Effector CD4-positive, alpha-beta T cell (primary cell): ENCODE results near the gene INPP4A.
A peak's percentile ranks its signal among the peaks of the same experiment; 100 is the strongest.

ENCODE experiments used
- DNase-seq: peaks from one replicate; pipeline ENCODE4 v3.0.0-alpha.2; 2020

Gene INPP4A

DNA sequence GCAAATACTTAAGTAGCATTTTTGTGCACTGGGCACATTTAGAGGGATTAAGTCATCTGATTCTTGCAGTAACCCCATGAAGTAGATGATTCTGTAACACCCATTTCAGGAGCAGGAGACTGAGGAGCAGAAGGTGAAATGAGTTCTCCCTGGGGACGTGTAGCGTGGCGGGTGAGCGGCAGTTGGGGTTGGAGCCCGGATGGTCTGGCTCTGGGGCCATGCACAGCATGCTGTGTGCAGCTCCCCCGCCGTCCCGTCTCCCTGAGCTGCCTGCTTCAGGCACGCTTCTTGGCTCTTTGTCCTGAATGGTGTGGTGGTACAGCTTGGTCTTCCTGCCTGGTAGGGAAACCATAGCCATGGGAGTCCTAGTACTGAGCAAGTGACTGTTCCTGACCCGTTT lies 32.4 kb downstream of the INPP4A start:
- no peak for DNase-seq

DNA sequence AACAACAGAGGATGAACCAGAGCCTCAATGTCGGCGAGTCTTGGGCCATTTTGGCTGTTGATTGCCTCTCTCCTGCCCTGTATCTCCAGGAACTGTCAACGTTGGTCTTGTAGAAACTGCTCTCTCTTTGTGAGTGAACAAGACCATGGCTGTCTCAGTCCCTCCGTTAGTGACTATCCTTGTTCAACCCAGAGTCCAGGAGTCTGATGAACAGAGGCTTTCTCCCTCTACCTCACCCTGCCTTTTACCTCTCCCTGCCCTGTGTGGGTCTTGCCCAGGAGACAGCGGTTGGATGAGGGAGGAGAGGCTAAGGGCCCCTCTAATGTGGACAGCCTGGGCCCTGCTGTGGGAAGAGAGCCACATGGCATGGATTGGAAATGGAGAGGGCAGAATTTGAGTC lies 32.8 kb downstream of the INPP4A start:
- no peak for DNase-seq

DNA sequence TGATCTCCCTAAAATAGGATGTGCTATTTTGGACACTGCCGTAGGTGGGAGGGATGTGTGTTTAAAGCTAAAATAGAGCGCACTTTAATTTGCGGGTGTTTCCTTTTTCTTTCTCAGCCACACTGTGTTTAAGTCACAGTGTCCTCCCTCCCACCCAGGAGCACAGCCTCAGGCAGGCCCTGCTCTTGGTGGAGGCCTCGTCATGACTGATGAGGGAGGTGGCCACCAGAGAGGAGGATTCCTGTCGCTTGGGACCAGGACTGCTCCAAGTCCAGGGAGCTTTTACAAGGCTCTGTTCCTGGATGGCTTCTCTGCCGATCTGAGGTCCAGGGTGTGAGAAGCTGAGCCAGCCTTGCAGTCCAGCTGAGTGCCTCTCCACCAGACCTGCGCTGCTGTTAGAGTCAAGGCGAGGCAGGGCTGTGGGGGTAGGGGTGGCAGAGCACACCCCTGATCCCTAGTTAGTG lies 33.5 kb downstream of the INPP4A start:
- no peak for DNase-seq

DNA sequence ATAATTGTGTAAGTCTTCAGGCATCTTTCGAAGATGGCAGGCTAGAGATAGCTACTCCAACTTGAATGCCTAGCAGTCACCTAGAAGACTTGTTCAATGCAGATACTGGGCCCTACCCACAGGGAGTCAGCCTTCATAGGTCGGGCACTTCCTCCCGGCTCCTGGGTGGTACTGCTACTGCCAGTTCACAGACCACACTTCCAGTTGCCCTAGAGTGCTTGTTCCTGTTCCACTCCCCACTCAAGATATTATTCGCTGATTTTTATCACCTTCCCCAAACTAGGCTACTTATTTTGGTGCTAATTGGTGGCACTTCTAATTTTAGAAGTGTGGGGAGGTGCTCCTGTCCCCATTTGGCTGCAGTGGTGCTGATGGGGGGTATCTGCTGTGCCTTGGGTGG lies 34.2 kb downstream of the INPP4A start:
- no peak for DNase-seq

DNA sequence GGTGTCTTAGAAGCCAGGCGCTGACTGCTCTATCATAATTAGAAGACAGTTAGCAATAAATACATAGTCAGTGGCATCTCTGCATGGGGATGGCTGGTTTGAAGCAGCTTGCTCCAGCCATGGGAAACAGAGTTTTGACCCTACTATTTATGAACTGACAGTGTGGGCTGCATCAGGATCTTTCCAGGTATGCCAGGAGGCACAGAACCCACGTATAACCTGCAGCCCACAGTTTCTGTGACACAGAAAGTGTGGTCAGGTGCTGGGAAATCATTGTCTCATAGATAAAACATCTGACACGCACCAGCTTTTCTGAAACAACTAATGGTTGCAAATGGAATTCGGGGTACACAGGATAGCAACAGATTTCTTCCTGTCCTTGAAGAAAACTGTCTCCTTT lies 34.7 kb downstream of the INPP4A start:
- DNase-seq, result no peak

DNA sequence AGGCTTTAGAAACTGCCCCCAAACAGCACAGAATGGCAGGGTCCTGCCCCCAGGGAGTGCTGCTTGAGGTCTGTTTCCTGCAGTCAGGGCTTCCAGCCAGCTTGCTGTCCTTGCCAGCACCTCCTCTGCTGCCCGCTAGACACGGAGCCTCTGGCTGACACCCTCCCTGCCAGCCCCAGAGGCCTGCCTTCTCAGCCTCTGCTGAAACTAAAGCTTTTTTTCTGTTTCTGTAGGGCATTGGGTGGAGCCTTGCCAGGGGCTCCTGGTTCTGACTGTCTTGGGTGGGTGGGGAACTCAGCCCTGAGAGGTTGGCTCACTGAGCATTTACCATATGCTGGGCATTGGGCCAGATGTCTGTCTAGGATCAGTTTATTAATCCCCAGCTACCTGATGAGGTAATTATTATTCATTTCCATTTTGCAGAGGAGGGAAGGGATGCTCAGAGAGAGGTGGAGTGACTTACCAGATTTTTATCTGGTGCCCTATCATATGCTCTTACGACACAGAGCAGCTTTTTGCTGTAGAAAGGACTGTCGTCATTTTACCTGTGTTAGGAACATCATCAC lies 35.4 kb downstream of the INPP4A start:
- DNase-seq, result peak; percentile 37

DNA sequence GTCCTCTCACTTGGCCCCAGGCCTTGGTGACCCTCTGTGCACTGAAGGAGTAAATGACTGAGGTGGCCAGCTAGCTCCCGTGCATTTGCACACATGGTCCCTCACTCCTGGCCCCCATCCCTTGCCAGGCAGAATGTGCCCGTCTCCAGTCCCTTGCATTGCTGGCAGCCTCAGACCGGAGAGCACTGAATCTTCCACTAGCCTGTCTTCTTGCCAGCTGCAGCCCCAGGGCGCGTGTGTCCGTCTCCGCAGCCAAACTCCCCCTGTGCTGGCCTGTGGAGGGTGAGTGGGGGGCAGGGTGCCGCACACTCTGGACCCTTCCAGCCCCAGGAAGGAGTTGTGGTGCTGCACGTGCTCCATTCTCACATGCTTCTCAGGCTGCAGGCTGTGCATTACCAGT lies 35.9 kb downstream of the INPP4A start:
- DNase-seq, result no peak

DNA sequence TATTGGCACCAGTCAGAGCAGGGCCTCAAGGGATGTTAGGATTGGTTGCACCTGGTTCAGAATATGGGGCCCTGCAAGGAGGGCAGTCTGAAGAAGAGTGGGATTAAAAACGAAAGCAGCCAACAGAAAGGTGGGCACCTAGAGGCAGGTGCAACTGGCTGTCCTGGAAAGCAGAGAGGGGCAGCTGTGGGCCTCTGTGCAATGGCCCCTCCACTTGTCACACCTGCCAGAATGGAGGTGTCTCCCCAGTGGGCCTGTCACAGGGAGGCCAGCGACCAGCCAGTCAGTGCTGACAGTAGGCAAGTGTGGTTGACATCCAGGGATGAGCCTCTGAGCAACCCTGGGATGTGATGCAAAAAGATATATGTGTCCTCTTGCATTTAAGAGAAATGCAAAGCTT lies 37.7 kb downstream of the INPP4A start:
- no peak for DNase-seq

DNA sequence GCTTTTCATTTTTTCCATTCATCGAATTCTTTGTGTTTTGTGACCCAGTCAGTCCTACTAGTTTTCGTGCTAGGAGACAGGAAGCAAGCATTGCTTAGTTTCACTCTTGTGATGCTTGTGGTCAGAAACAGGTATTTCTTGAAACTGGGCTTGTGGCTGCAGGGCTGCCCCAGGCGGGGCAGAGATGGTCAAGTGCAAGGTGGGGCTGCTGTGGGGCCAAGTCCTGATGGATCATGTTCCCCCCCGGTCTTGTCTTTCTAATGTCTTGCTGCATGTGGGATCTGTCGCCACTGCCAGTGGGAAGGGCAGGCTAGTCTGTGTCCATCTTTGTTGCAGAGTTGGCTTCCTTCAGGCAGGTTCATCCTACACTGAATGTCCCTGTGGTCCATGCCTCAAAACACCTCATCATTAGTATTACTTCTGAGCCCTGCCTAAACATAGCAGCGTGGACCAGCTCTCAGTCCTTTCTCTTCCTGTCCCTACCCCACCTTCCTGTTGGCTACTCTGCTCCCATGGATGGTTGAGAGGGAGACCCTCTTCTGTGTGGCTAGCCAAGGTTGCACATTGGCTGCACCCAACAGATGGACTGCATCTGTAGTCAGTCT lies 38.7 kb downstream of the INPP4A start:
- DNase-seq, result no peak

DNA sequence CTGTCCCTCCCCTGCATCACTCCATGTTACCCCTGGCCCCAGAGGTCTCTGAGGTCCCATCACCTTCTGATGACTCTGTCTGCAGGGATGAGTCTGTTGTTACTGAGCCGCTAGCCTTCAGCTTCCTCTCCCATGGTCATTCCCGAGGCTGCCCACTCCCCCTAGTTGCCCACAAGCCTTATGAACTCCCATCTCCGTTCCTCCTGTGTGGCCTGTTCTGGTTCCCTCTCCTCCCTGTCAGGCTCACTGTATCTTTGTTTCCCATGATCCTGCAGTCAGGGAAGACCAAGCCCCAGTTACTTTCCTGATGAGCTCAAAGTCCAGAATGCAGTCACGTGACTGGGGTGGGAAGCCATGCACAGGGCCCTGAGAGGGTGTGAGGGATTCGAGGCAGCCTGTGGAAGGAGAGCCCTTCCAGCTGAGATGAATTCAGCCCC lies 39.5 kb downstream of the INPP4A start:
- DNase-seq, result no peak

DNA sequence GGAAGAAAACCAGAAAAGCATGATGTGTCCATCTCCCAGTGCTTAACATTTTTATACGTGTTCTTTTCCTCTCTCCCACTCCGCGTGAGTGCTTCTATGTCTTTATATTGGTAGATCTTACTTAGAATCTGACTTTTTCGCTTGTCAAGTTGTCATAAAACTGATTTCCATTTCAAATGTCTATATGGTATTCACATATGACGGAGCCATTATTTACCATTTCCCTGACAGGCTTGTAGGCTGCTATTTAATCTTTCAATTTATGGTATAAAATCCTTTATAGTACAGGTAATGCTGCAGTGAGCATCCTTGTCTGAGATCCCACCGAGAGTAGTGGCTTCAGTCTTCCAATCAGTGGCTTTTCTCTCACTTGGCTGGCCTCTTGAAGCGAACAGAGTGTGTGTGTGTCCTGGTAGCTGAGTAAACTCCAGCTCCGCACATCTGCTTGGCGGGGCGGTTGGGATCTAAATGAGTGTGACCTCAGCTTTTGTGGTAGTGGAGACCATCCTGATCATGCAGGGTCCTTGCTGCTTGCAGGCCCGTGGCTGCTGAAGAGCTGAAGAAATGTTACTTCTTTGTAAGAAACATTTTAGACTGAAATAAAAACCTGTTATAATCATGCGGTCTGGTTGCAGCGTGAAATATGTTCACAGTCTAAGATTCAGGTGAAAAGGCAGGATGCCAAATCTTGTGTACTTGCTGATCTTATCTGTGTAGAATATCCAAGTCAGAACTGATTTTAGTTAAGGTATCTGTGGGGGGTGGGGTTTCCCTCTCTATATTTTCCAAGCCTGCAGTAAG lies 40.2 kb downstream of the INPP4A start:
- DNase-seq, result no peak

DNA sequence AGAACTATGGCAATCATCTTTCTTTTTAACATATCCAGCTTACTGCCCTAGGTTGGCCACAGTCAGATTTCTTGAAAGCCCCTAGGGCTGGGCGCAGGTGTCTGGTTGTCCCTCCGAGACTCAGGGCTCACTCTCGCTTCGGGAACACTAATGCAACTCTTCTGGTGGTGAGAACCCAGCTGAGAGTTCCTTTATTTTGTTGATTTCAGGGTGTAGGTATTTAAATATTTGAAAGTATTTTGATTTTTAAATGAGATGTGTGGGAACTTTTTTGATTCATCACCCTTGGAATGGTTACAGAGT lies 40.7 kb downstream of the INPP4A start:
- no peak for DNase-seq

DNA sequence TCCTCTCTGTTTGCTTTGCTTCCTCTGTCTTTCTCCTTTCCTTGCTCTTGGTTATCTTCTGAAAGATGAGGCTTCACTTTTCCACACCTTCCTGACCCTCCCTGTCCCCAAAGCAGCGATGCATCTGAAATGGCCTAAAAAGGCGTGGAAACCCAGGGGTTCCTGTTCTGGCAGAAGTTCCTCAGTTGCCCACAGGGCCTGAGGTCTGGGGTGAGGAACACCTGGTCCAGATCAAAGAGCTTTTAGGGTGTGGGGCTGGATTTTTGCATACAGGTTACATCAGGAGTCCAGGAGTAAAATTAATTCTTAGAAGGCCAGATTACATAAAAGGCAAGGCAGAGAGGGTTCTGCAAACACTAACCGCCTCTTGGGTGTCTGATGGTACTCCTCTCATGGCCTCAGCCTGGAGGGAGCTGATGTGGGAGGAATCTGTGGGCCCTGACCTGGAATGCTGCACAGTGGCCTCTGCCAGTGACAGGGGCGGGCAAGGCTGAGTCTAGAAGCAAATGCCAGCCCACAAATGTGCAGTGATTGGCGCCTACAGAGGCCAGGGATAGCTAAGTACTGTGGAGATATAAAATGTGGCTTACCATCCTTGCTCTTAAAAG lies 41.8 kb downstream of the INPP4A start:
- no peak for DNase-seq

DNA sequence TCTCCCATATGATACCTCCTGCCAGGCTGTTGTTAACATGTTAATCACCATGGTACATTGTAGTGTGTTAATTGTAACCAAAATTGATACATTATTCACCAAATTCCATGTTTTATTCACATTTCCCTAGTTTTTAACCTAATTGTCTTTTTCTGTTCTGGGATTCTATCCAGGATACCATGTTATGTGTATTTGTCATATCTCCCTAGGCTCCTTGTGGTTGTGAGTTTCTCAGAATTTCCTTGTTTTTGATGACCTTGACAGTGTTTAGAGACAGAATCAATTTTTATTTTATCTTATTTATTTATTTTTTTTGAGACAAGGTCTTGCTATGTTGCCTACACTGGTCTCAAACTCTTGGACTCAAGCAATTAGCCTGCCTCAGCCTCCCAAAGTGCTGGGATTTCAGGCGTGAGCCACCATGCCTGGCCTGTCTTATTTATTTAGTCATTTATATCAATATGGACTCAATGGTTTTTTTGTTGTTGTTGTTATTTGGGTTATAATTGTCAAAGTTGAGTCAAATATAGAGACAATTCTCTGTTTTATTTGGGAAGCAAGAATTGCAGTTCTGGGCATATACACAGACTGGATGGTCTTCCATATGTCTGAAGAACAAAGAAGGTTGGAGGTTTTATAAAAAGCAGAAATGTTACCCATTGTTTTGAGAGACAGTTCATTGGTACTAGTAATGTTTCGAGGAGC lies 42.6 kb downstream of the INPP4A start:
- no peak for DNase-seq

DNA sequence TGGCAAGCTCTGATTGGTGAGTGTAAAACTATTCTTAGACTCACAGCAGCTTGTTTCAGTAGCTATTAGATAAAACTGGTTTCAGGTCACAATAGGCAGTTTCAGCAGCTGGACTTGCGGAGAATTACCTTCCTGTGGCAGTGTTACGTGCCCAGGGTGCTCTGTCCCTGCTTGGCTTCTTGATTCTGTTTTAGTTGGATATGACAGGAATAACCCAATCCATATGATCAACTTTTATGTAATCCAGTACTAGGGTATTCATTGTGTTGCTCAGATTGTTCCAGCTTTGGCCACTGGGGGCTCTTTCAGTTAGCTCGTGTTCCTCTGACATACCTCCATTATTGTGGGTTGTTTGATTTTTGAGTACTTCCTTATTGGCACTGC lies 43.1 kb downstream of the INPP4A start:
- peak; percentile 34 for DNase-seq

DNA sequence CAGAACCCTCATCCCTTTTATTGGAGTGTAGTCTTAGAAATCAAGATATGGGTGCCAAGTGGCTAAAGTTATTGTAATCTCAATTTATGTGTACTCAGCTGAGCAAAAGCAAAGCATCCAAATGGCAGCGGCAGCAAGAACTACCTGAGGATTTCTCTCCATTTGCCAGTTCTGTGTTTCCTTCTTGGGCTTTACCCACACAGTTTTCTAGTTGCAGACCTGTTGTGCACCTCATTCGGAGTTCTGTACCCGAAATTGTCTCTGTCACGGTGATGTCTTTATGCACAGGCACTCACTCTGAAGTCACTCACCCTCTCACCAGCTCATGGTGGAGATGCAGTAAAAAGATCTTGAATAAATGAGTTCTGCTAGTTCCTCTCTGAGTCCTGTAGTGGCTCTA lies 43.6 kb downstream of the INPP4A start:
- no peak for DNase-seq

DNA sequence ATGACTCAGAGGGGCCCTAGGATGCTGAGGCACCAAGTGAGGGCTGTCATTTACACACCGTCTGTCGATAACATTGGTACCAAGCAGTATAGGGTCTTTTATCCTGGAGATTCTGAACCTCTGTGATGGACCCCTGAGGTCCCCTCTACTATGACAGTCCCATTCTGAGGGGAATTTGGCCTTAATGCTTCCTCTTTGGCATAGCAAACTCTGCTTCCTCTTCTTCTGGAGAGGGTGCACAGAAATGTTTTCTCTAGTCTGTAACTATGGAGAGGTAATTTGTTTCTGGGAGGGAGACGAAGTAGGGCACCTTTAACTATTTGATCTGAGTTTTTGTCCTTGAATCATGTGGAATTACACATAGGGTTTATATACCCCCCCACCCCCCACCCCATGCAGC lies 44.8 kb downstream of the INPP4A start:
- DNase-seq, result no peak

DNA sequence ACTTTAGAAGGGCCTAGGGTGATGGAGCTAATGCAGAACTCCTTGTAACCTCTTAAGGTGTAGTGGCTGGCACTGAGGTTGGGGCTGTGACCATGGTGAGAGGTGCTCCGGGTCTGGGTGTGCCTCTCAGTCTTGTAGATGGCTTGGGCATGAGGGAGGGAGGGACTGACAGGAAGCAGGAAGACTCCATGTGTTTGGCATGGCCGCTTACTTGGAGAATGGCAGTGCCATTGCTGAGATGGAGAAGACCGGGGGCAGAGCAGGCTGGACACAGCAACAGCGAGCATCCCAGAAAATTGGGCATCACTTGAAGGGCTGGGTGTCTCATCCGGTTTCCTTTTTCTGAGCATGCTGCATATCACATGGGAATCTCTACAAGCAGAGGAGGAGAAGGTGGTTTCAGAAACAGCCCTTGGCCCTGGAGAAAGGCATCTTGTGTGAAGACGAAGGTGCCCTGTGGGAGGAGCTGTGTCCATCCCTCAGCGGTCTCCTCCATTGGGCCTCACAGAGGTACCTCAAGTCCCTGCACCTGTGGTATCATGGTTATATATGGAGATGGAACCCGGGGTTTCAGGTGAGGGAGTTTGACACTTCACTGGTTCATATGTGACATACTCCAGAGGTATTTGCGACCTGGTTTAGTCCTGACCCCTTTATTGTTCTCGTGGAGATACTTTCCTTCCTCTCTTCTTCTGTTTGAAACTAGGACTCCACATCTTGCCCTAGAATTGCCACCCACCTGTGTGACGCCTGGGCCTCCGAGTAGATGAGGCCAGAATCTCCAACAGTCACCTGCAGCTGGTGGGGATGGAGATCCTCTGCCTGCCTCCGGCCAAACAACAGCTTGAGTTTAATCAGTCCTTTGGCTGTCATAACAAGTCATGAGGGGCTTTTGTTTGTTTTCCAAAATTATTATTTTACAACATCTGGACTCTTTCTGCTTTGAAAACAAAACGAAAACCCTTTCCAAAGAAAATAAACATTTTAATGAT lies 45.6 kb downstream of the INPP4A start:
- DNase-seq, result no peak

DNA sequence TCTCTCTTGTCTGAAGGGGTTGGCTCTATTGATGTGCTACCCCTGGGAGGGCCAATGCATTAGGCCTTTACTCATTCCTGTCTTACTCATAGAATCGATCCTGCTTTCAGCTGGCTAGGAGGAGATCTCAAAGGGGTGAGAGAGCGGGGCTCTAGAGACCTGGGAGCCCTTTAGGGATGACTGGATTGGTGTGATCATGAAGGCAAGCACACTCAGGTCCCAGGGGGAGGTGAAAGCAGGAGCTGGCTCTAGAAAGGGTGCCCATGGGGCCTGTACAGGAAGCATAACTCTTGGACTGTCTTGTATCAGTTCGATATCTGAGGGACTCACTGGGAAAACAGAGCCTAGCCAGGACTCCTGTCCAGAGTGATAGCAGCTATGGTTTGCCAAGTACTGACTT lies 47.8 kb downstream of the INPP4A start:
- DNase-seq, result no peak

DNA sequence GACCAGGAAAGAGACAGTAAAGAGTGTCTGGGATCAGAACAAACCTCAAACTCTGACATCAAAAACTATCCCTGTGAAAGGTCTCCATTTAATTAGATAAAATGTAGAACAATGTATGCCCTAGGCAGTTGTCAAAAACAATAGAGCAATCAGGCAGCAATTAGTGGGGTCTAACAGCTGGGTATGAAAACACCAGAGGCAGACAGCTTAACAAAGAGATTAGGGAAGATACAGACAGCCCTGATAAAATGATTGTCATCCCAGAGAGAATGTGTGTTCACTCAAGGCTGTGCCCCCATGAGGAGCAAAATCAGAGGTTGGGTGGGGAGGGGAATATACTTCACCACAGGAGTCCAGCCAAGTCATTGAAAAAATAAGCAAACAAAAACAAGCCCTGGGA lies 50.0 kb downstream of the INPP4A start:
- DNase-seq, result no peak

DNA sequence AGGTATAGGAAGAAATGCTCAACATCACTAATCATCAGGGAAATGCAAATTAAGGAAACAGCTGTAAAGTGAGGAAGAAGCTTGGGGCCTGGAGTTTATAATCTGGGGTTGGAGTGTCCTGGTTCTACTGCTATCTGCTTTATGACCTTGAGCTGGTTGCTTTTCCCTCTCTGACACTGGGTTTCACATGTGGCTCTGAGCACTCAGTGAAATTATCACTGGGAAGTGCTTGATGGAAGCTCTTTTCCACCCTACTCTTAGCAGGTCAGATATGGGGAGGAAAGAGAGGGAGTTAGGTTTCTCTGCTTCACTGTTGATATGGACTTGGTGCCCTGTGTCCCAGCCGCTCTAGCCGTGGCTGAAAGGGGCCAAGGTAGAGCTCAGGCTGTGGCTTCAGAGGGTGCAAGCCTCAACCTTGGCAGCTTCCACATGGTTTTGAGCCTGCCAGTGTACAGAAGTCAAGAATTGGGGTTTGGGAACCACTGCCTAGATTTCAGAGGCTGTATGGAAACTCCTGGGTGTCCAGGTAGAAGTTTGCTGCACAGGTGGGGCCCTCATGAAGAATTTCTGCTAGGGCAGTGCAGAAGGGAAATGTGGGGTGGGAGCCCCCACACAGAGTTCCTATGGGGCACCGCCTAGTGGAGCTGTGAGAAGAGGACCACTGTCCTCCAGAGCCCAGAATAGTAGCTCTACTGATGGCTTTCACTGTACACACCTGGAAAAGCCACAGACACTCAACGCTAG lies 52.3 kb downstream of the INPP4A start:
- no peak for DNase-seq
